Muscle of arm (tissue), 12 donors: ENCODE measurements around the gene FOXN1. TPM values are rescaled to one million over a fixed set of nuclear protein-coding genes. Genes with fewer than 3 reads are reported as not detected.
A peak's percentile ranks its signal among the peaks of the same experiment; 100 is the strongest.

Experiments used
- DNase-seq: peaks from one replicate; pipeline ENCODE4 v3.0.0-alpha.2; 2013
- polyA plus RNA-seq, 12 donors: library from polyadenylated mRNA; unstranded; fragments of 120-200 nt; gene quantifications; one replicate each; pipeline ENCODE4 v1.2.1, GENCODE V29; 2013; ENCODE audit not compliant: insufficient read length in 12 of 12

Gene FOXN1
- polyA plus RNA-seq, 12 donors, result 0.13 to 10.7 (median 2.1) TPM; not detected in 8

DNA sequence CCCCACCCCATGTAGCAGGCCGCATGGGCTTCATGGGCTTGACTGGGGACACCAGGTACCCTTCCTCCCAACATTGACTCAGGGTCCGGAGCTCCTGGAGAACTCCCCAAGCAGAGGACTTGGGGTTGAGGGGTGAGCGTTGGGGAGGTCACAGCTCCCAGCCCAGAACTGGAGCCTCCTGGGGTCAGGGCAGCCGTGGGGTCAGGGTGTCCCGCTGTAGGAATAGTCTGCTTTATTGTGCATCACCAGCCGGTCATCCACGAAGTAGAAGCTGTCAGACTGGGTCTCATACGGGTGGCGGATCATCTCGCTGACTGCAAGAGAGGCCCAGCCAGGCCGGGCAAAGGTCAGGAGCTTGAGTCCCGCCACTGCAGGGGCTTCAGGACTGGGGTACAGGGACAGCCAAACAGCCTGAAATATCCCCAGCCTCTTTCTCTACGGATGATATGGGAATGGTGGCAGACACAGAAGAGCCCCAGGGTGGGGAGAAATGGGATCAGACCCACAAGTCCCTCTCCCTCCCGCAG is 41.0 kb downstream of the FOXN1 start:
- no peak for DNase-seq

DNA sequence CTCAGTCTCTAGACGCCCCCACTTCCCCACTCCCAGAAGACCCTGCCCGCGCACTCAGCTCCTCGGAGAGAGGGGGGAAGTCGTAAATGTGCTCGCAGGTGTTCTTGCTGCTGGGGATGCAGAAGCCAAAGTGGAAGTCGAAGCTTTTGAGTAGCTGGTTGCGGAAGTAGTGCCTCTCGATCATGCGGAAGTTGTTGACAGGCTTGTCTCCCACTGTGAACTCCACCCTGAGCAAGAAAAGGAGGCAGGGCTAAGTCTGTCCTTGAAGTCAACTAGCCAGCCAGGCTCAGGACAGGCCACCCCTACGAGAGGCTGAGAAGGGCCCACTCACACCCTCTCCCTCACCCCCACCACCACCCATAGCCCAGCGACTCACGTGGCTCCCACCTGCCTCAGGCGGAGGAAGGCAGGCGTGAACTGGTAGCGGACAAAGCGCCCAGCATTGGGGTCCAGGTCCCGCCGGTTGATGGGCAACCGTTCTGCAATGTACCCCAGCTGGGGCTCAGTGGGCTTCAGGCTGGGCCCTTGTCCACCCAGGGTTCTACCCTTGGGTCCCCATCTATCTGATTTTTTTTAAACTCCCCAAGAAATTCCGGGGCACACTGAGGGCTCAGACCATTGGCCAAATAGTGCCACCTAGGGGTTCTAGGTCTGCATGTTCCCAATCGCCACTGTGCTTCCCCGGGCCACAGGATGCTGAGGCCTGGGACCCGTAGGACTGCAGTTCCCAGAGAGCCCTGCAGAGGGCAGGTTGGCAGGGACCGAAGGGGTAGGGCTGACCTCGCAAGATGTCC is 41.7 kb downstream of the FOXN1 start:
- DNase-seq, result peak; percentile 51

DNA sequence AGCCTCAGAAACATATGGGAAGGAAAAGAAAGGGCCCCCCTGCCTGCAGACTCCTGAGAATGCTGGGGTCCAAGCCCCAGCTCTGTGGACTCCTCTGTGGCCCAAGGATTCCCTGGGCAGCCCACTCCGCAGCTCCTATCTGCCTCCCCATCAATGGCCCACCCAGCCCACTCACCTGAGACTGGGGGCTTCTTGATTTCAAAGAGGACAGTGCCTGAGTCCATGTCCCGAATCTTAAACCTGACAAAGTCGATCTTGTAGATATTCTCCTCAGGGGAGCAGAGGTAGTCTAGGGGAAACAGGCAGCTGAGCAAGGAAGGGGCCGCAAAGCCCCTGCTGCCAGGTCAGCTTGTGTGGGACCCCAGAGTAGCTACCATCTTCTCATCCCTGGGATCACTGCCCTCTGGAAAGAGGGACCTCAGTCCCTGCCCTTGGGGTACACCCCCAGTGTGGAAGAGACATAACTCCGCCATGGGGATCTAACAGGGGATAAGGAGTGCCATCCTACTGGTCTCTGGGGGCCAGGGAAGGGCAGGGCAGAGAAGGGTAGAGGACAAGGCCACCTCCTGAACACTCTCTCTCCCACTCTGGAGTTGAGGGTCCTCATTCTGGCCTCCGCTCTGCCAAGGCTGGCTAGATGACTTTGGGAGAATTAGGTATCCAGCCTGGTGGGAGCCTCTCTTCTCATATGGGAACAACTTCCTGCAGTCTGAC is 42.4 kb downstream of the FOXN1 start:
- no peak for DNase-seq

DNA sequence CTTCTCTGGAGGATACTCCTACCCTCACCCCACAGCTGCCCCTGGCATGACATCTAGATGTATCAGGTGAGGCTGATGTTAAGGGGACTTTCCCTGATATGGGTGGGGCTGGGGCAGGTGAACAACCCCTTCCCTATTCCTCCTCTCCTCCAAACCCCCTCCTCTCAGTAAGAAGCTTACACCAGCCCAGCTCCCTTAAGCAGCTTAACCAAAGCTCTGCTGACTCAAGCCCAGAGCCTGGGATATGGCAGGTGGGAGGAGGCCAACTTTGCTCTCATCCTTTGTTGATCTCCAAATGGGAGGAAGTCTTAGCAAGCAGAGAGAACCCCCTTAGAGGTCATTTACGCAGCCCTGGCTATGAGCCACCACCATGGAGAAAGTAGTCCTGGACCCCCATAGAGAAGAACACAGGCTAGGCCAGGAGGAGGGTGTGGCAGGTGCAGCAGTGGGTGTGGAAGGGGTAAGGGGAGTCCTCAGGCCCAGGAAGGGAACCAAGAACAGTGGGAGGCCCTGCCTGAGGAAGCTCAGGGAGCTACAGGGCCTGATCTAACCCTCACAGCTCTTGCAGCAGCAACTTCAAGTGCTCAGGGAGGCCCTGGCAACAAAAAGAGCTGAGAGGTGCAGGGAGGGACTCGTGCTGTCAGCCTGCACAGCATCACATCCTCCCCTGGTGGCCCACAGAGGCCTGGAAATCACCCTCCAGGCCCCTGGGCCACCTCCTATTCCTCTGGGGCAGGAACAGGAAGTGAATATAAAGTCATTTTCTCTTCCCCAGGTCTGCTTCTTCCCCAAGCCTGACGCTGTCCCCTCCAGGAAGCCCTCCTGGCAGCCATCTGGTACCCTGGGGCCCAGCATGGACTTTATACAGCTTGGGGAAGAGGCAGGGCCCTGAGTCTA is 43.3 kb downstream of the FOXN1 start:
- no peak for DNase-seq

DNA sequence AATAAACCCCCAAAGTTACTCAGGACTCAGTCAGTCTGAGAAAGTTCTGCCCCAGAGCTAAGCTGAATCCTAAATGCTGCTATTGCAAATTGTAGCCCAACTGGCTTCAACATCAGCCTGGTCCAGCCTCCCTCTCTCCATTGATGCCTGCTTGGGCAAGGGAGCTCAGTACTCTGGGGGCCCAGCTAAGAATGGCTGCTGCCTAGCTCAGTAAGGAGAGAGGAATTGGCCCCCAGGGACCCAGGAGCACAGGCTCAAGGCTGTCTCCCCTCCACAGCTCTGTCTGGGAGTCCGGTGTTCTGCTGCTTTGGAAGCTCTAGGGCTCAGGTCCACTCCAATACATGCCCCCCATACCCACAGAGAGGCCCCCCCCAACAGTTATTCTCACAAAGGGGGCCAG is 44.7 kb downstream of the FOXN1 start:
- no peak for DNase-seq

- DNase-seq, result peak; percentile 22
These were observed 45.5 kb downstream of the FOXN1 start for GRCh38 chr17:28551421-28552175.

- DNase-seq, result peak; percentile 76
These were observed 46.2 kb downstream of the FOXN1 start, which contains the start of gene UNC119 for GRCh38 chr17:28552176-28552999. TSS of gene UNC119 (minus strand) at chr17:28552624. CDS start at chr17:28552557, 67 bp downstream.

- DNase-seq, result no peak
These were observed 46.9 kb downstream of the FOXN1 start for GRCh38 chr17:28553000-28553505.

DNA sequence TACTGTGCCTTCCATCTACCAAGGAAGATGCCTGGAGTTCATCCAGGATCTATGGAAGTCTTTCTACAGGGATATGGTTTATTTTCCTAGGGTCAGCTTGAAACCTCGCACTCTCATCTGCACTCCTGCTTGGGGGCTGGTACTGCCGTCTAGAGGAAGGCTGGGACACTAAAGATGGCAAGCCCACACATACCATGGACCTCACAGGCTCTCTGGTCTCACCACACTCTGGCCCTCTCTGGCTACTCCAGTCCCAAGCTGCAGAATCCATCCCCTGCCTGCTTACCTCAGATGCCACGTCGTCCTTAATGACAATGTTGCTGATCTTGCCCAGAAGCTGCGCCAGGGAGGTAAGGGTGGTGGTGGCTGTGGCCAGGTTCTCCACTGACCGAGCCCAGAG is 48.4 kb downstream of the FOXN1 start:
- no peak for DNase-seq

DNA sequence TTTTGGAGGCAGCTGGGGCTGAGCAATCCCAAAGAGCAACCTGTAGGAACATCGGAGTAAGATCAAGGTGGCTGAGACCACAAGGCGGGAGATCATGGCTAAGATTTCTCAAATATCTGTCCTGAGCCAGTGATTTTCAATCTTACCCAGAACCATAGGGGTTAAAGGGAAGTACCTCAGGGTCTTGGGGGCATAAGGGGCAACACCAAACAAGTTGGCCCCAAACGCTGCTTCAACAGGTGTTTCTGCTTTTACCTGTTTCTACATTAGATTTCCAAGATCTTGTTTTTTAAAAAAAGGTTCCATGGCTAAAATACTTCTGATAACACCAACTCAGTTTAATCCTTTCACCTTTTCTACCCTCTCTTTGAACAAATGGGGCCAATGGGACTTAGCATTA is 48.9 kb downstream of the FOXN1 start:
- no peak for DNase-seq

GRCh38 chr17:28563475-28563874 is 57.3 kb downstream of the FOXN1 start:
- DNase-seq, result no peak

DNA sequence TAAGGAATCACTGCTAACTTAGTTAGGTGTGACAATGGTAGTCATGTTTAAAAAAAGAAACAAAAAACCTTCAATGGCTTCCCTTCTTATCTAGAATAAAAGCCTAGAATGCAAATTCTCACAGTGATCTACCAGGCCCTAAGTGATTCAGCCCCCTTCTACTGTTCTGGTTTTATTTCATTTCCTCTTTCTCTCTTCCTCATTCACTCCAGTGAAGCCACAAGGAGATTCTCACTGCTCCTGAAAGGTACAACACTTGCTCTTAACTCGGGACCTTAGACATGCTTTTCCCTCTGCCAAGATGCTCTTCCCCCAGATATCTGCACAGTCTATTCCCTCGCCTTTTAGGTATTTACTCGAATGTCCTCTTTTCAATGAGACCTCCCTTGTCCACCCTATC is 61.5 kb downstream of the FOXN1 start:
- DNase-seq, result no peak

GRCh38 chr17:28569446-28569845 is 63.3 kb downstream of the FOXN1 start:
- DNase-seq, result no peak

DNA sequence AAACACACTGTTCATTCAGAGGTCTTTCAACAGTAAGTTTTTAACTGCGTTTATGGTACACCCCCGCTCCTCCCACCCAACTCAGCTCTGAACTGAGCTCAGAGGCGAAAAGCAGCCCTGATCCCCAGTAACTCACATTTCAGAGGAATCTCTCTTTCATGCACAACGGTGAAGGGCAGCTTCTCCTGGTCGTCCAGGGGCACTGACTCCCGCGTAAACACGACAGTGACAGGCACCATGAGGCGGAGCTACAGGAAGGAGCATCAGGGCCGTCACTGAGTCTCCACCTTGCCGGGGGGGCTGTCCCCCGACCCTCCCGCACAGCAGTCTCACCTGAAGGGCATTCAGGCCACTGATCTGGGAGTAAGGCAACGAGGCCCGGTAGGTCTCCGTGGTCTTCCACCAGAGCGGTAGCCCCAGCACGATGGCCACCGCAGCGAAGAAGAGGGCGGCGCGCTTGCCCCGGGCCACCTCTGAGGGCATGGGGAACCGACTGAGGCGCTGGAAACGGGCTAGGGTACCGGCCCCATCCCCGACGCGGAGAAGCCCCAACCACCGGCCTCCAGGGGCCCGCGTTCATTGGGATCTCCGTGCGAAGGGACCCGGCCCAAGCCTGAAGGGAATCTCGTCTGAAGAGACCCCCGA is 64.7 kb downstream of the FOXN1 start:
- no peak for DNase-seq

DNA sequence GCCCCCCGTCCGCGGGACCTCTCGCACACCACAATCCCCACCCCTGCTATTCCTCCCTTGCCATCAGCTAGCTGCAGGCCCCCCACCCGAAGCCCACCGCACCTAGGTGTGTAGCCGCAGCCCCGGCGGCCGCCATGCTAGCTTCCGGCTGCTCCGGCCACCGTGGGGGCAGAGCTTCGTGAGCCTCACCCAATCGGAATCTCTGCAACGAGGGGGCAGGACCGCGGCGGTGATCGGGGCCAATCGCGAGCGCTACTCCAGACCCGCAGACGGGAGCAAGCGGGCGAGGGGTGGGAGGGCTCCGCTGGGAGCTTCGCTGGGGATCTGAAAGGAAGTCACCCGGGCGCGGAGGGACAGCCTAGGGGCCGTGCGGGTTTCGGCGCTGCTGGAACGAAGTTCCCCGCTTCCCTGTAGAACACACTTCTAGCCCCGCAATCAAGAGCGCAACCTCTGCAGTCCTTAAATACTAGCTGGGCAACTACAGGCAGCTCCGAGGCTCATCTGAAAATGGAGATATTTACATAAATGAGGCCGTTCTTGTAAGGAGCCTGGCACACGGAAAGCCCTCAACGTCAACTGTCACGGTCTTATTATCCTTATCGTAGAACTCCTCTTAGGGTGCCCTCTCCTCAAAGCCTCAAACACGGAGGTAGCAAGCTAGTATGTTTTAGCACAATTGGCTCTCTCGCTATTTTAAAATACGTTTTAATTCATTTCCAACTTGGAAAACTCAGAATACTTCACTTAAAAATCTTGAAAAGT is 65.4 kb downstream of the FOXN1 start, which contains the start of gene PIGS:
Gene PIGS (minus strand): TSS at position 164 of the 762 bp plus-strand sequence. CDS start 28 bp downstream, at position 136.
- peak; percentile 90 for DNase-seq

DNA sequence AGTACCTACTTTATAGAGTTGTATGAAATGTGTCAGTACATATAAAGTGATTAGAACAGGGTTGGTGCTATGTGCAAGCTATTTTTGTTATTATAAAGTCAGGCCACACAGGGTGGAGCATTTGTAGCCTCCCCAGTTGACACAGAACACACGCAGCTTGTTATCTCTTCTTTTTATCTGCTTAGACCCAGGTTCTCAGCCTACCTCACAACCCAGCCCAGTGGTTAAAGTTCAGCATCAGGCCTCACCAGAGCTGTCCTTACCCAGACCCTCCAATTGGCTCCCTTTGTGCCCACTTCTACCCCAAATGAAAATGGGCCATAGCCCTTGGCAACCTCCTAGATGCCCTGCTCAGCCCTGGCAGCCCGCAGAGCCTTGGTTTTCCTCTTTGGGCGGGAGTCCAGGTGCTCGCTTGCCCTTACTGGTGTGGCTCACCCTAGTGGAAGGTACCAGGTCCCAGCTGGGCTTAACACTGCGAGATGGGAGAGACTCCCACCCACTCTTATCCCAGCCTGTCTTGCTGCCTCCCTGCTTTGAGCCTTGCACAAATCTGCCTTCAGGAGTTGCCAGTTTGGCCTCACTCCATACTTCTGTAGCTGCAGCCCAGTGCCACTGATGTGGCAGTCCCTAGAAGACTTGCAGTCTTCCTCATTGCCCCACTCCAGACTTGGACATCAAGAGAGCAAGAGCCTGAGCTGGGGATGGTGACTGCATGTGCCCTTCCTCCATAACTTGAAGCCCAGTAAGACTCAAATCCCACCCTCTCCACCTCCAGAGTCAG is 66.3 kb downstream of the FOXN1 start:
- no peak for DNase-seq

DNA sequence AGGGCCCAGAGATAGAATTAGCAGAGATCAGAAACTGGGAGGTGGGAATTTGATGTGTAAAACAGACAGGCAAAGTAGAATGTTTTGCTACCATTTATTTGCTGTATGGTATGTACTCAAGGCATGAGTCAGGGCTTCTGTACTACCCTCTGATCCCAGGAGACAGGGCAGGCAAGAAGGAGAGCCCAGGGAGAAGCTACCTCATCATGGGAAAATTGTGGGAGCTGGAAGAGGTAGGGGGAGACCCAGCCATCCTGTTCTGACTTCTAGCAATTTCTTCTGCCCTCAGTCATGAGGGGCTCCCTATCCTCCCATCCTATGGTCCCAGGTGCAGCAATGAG is 66.9 kb downstream of the FOXN1 start:
- DNase-seq, result no peak

GRCh38 chr17:28573521-28573920 is 67.4 kb downstream of the FOXN1 start:
- no peak for DNase-seq
